ENCODE measurements around the gene EFCAB6. TPM values are rescaled to one million over a fixed set of nuclear protein-coding genes. Genes with fewer than 3 reads are reported as not detected.
A peak's percentile ranks its signal among the peaks of the same experiment; 100 is the strongest.

EFCAB6 gene
- total and polyA plus RNA-seq, 2 of the 4 experiments (the other 2 are of a cell fraction): 0.44 to 1.1 TPM

DNA sequence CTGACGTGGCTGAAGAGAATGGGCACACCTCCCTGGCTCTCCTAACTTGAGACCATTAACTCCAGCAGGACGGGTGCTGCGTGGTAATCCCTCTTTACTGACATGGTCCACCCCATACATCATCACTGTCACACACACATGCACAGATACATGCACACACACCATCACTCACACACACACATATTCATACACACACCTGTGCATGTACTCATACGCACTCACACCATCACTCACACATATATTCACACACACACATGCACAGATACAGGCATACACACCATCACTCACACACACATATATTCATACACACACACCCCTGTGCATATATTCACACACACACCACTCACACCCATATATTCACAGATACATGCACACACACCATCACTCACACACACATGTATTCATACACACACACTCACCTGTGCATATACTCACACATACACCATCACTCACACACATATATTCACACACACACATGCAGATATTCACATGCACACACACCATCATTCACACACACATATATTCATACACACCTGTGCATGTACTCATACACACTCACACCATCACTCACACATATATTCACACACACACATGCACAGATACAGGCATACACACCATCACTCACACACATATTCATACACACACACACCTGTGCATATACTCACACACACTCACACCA, 74.8 kb downstream of the EFCAB6 start:
- no peak overlapping the region for H2BK20ac ChIP-seq (ENCODE audit: low read depth, low read length)
- H3K4ac ChIP-seq (ENCODE audit: low read depth, low read length): no peak overlapping the region
- no TSS peak for BruUV-seq (replicated peaks)
- H3K23ac ChIP-seq (ENCODE audit: low read depth, low read length): no peak overlapping the region
- H3K36me3 ChIP-seq (ENCODE audit: control insufficient read depth, insufficient read depth, low read length): no peaks in the 10 kb centered on the region
- no peak overlapping the region for H2AK5ac ChIP-seq (ENCODE audit: low read depth, low read length)
- H3K27ac ChIP-seq (ENCODE audit: insufficient read depth, low read length): no peak overlapping the region
- TF ChIP-seq CHD1 (IDR thresholded peaks at IDR 0.05; ENCODE audit: low read depth, low read length): no peak
- no peak for TF ChIP-seq RCOR1 (IDR thresholded peaks at IDR 0.05; ENCODE audit: insufficient replicate concordance, low read length)
- TF ChIP-seq ELK1 (IDR thresholded peaks at IDR 0.05; ENCODE audit: borderline replicate concordance, low read depth, low read length): no peak
- no peak for TF ChIP-seq CEBPB (IDR thresholded peaks at IDR 0.05; ENCODE audit: low read depth, low read length)
- TF ChIP-seq MXI1 (IDR thresholded peaks at IDR 0.05; ENCODE audit: borderline replicate concordance, low read depth, low read length): no peak
- no peak for TF ChIP-seq RAD21 (IDR thresholded peaks at IDR 0.05; ENCODE audit: low read length)
- TF ChIP-seq MAZ (IDR thresholded peaks at IDR 0.05; ENCODE audit: borderline replicate concordance, low read depth, low read length): no peak
- TF ChIP-seq SMC3 (IDR thresholded peaks at IDR 0.05; ENCODE audit: low read depth, low read length): no peak
- TF ChIP-seq MAFK (IDR thresholded peaks at IDR 0.05; ENCODE audit: low read depth, low read length): no peak
- no peak for TF ChIP-seq FOS (IDR thresholded peaks at IDR 0.05; ENCODE audit: low read depth, low read length)
- TF ChIP-seq RFX5 (IDR thresholded peaks at IDR 0.05; ENCODE audit: low read depth, low read length): no peak
- no peak for TF ChIP-seq CTCF (conservative IDR thresholded peaks at IDR 0.05; ENCODE audit: low read depth, low read length)
- TF ChIP-seq, protein P1, sequence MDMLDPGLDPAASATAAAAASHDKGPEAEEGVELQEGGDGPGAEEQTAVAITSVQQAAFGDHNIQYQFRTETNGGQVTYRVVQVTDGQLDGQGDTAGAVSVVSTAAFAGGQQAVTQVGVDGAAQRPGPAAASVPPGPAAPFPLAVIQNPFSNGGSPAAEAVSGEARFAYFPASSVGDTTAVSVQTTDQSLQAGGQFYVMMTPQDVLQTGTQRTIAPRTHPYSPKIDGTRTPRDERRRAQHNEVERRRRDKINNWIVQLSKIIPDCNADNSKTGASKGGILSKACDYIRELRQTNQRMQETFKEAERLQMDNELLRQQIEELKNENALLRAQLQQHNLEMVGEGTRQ (IDR thresholded peaks at IDR 0.05; ENCODE audit: low read depth, low read length): no peak
- TF ChIP-seq BHLHE40 (IDR thresholded peaks at IDR 0.05; ENCODE audit: low read depth, low read length): no peak
- no peak for TF ChIP-seq NFE2L2 (IDR thresholded peaks at IDR 0.05; ENCODE audit: low read depth, low read length)
- no peak overlapping the region for H4K91ac ChIP-seq (ENCODE audit: insufficient read depth, low read depth, low read length)
- H3K27me3 ChIP-seq (ENCODE audit: control insufficient read depth, insufficient read depth, low read length): peaks cover 18% of the 10 kb centered on the region; the same call in 1 of the 2 replicates
- no peak overlapping the region for H3K9ac ChIP-seq (ENCODE audit: low read depth, low read length)
- no peak overlapping the region for H3K4me3 ChIP-seq (ENCODE audit: insufficient read depth, low read depth, low read length)
- no peaks in the 10 kb centered on the region for H3K9me1 ChIP-seq (ENCODE audit: insufficient read depth, low read length)
- ChIA-PET CTCF (no interaction called here), POLR2A (ENCODE audit: unreplicated experiment) (no interaction called here)
- in situ Hi-C loops (cut with MboI; ENCODE audit: low sequenced_read_pairs): no loop called here
- H4K20me1 ChIP-seq (ENCODE audit: insufficient read depth, low read length): no peaks in the 10 kb centered on the region
- intact Hi-C loops (cut with micrococcal nuclease): no loop called here
- H3K79me1 ChIP-seq (ENCODE audit: low read depth in 1 of 2, low read length in 2 of 2): no peaks in the 10 kb centered on the region
- H3K14ac ChIP-seq (replicated peaks; ENCODE audit: low read depth, low read length): no peak overlapping the region
- no peak overlapping the region for H4K5ac ChIP-seq (ENCODE audit: low read depth, low read length)
- no peak overlapping the region for H4K8ac ChIP-seq (ENCODE audit: low read depth in 2 of 2, low read length in 2 of 2)
- H2AFZ ChIP-seq (replicated peaks; ENCODE audit: low read length, poor library complexity): no peak overlapping the region
- H2BK120ac ChIP-seq (ENCODE audit: low read depth, low read length): no peak overlapping the region
- no peak overlapping the region for H3K4me2 ChIP-seq (ENCODE audit: low read depth, low read length)
- H3K4me1 ChIP-seq (ENCODE audit: control insufficient read depth, insufficient read depth, low read length): no peaks in the 10 kb centered on the region
- dilution Hi-C loops (cut with HindIII; ENCODE audit: low sequenced_read_pairs, unreplicated experiment): no loop called here
- H3K9me3 ChIP-seq (ENCODE audit: control insufficient read depth, insufficient read depth, low read length): no peaks in the 10 kb centered on the region
- ATAC-seq (ENCODE audit: low read depth) (no peak), DNase-seq (no peak)
- no peak overlapping the region for H2BK15ac ChIP-seq (ENCODE audit: low read depth, low read length)
- H3K56ac ChIP-seq (ENCODE audit: extremely low read depth, insufficient read depth, low read length): no peak overlapping the region
- no peak overlapping the region for H2AK9ac ChIP-seq (replicated peaks; ENCODE audit: low read depth, low read length, poor library complexity)
- WGBS, 2 experiments (ENCODE audit: extremely low coverage in 2 of 2, insufficient read length in 1 of 2): 89% methylated on average over 4 of the region's 4 CpGs; no CpG with 5 or more reads in 1 of the 2 experiments
- H3K18ac ChIP-seq (ENCODE audit: low read depth, low read length): no peak overlapping the region
- H2BK5ac ChIP-seq (ENCODE audit: low read depth, low read length, poor library complexity, severe bottlenecking): peak overlapping the region; percentile 11
